ENCODE data around the gene MYL10. TPM values are rescaled to one million over a fixed set of nuclear protein-coding genes. Genes with fewer than 3 reads are reported as not detected.

Gene MYL10
- polyA plus RNA-seq, 1 of the 3 experiments (the other 2 are of a cell fraction), result not detected

GRCh38 chr7:101572156-101572555 is 56.9 kb downstream of the MYL10 start (continued):
- no peak for TF ChIP-seq REST (IDR thresholded peaks at IDR 0.05; ENCODE audit: low read depth, low read length)
- TF ChIP-seq SIN3A (IDR thresholded peaks at IDR 0.05; ENCODE audit: borderline replicate concordance, low read depth, low read length), result no peak
- no peak for TF ChIP-seq GABPA (IDR thresholded peaks at IDR 0.05; ENCODE audit: low read depth)

GRCh38 chr7:101567230-101567629 is 61.9 kb downstream of the MYL10 start:
- DNase-seq, result no peak
- Histone ChIP-seq H3K4me1 (ENCODE audit: control insufficient read depth in 1 of 2, insufficient read depth in 2 of 2, low read depth in 1 of 2, low read length in 1 of 2) (no peaks in the 10 kb centered on the region; a peak in 1 of 4 replicates), H3K4me3 (ENCODE audit: low read depth in 2 of 2, low read length in 1 of 2) (no peak overlapping the region), H3K9me3 (no peaks in the 10 kb centered on the region; the same call in 1 of the 2 replicates), H2AFZ (ENCODE audit: low read depth) (no peak overlapping the region), H4K20me1 (ENCODE audit: insufficient read depth) (no peaks in the 10 kb centered on the region), H3K36me3 (replicated peaks in 1 of 2; ENCODE audit: control insufficient read depth in 1 of 2, insufficient read depth in 2 of 2, low read length in 1 of 2) (no peaks in the 10 kb centered on the region), H3K9me2 (no peaks in the 10 kb centered on the region), H3K79me2 (ENCODE audit: insufficient read depth) (no peaks in the 10 kb centered on the region), H3K27ac (ENCODE audit: low read depth in 2 of 2, low read length in 1 of 2) (no peak overlapping the region), H3F3A (replicated peaks; ENCODE audit: insufficient read depth) (no peaks in the 10 kb centered on the region), H3K27me3 (ENCODE audit: insufficient read depth) (no peaks in the 10 kb centered on the region), H3K4me2 (no peak overlapping the region), H3K9ac (no peak overlapping the region)
- TF ChIP-seq RAD21 (IDR thresholded peaks at IDR 0.05; ENCODE audit: low read length), result no peak
- no peak for TF ChIP-seq IRF3 (IDR thresholded peaks at IDR 0.05; ENCODE audit: low read depth, low read length)
- no peak for TF ChIP-seq USF1 (IDR thresholded peaks at IDR 0.05; ENCODE audit: borderline replicate concordance, low read depth)
- TF ChIP-seq REST (IDR thresholded peaks at IDR 0.05; ENCODE audit: low read depth, low read length), result no peak
- no peak for TF ChIP-seq FOSL2 (IDR thresholded peaks at IDR 0.05; ENCODE audit: borderline replicate concordance, low read depth)
- no peak for TF ChIP-seq GATA2 (CRISPR knock-in tag; IDR thresholded peaks at IDR 0.05)
- TF ChIP-seq MEF2A (IDR thresholded peaks at IDR 0.05; ENCODE audit: borderline replicate concordance, low read depth), result no peak
- no peak for TF ChIP-seq SMC3 (IDR thresholded peaks at IDR 0.05; ENCODE audit: low read depth, low read length)
- TF ChIP-seq YY1 (IDR thresholded peaks at IDR 0.05; ENCODE audit: low read depth), result no peak
- no peak for TF ChIP-seq GABPA (IDR thresholded peaks at IDR 0.05; ENCODE audit: low read depth)
- TF ChIP-seq JUND (IDR thresholded peaks at IDR 0.05), result no peak
- TF ChIP-seq CHD2 (IDR thresholded peaks at IDR 0.05; ENCODE audit: low read length, partially characterized antibody), result no peak
- TF ChIP-seq CTCF (IDR thresholded peaks at IDR 0.05), result no peak
- no peak for TF ChIP-seq ZBTB33 (IDR thresholded peaks at IDR 0.05; ENCODE audit: borderline replicate concordance, low read depth)
- TF ChIP-seq POLR2AphosphoS5 (IDR thresholded peaks at IDR 0.05; ENCODE audit: low read depth, low read length), result no peak
- no peak for TF ChIP-seq FOXM1 (IDR thresholded peaks at IDR 0.05; ENCODE audit: low read depth)
- CTCF ChIA-PET, result interaction anchor here (1.1 to 3.6 kb wide), 7 partner anchors 9 to 712 kb away, joined by 3 to 19 read pairs (median 4); no protein-coding TSS in a partner anchor
- POLR2A ChIA-PET, result no interaction called here
- 74% methylated on average over 7 of the region's 7 CpGs for WGBS (ENCODE audit: low lambda C conversion rate)
